KOPT-K1 (cell line): ENCODE data around the gene FAM25G.

Source experiments
- H3K27ac ChIP-seq: fragments of 200-600 bp; sonication (generic); 2 replicates; pipeline ENCODE4 v1.5.1; 2016; ENCODE audit warnings: antibody characterized with exemption, mild to moderate bottlenecking, low read depth, low read length; ENCODE audit not compliant: poor library complexity, severe bottlenecking
- H3K36me3 ChIP-seq: fragments of 200-600 bp; sonication (generic); 2 replicates; pipeline ENCODE4 v1.5.1; 2017; ENCODE audit warnings: antibody characterized with exemption, mild to moderate bottlenecking, low read length, moderate library complexity; ENCODE audit not compliant: insufficient read depth
- H3K9me3 ChIP-seq: fragments of 200-600 bp; sonication (generic); 2 replicates; pipeline ENCODE4 v1.5.1; 2017; ENCODE audit warnings: antibody characterized with exemption, low read length, mild to moderate bottlenecking; ENCODE audit not compliant: insufficient read depth, poor library complexity, severe bottlenecking

FAM25G gene

DNA sequence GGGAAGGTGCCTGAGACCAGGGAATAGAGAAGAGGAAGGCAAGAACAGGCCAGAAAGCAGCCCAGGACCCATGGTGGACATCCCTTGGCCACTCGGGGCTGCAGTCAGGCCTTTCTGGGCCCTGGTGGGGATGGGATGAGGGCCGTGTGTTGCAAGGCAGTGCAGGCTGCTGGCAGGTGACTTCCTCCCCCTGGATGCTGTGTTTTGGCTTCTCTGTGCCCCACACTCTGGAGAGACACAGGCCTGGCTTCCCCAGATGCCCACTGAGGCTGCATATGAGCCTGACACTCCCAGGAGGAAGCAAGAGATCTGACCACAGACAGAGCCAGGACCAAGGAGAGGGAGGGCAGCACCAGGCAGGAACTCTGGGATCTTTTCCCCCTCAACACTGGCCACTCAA, 47.5 kb downstream of the FAM25G start:
- Histone ChIP-seq H3K9me3 (peaks cover 15% of the 10 kb centered on the region), H3K36me3 (no peaks in the 10 kb centered on the region), H3K27ac (no peak overlapping the region)

DNA sequence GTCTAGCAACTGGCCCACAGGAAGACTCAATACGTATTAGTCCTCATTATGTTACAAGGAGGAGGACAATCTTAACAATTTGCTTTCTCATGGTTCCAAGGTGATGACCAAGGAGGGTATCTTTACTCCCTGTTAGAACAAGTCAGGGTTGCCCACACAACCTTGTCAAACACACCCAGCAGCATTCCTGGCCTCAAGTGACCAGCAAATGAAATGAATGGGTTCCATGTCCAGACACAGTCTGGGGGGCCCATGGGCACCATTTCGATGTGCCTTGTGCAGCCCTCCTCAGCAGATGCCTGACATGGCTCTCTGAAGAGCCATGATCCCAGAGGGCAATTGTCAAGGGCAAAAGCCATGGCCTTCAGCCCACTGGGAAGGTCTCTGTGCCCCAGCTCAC, 48.4 kb downstream of the FAM25G start:
- peaks cover 15% of the 10 kb centered on the region for H3K9me3 ChIP-seq
- H3K27ac ChIP-seq = no peak overlapping the region
- no peaks in the 10 kb centered on the region for H3K36me3 ChIP-seq

DNA sequence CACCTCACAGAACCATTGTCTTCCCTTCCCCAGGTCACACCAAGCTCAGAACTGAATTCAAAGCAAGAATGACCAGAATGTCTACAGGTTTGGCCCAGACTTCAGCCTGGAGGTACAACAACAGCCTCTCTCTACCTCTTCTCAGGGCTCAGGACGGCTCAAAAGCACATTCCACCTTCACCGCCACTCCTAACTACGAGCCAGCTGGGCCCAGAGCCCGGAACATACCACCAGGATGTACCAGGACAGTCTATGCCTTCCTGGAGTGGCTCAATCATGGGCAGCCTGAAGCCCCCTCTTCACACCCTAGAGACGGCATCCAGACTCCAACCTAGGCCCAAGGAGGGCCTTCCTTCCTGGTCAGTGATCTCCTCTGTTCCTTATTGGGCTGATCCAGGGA, 49.1 kb downstream of the FAM25G start:
- Histone ChIP-seq H3K27ac (no peak overlapping the region), H3K36me3 (no peaks in the 10 kb centered on the region), H3K9me3 (peaks cover 15% of the 10 kb centered on the region)

- no peak overlapping the region for H3K27ac ChIP-seq
- H3K36me3 ChIP-seq = no peaks in the 10 kb centered on the region
- H3K9me3 ChIP-seq = peaks cover 15% of the 10 kb centered on the region
These were observed 49.6 kb downstream of the FAM25G start for GRCh38 chr10:47441938-47442337.

GRCh38 chr10:47440207-47440606, 51.3 kb downstream of the FAM25G start:
- H3K36me3 ChIP-seq = no peaks in the 10 kb centered on the region
- H3K27ac ChIP-seq = no peak overlapping the region
- peaks cover 3% of the 10 kb centered on the region for H3K9me3 ChIP-seq

DNA sequence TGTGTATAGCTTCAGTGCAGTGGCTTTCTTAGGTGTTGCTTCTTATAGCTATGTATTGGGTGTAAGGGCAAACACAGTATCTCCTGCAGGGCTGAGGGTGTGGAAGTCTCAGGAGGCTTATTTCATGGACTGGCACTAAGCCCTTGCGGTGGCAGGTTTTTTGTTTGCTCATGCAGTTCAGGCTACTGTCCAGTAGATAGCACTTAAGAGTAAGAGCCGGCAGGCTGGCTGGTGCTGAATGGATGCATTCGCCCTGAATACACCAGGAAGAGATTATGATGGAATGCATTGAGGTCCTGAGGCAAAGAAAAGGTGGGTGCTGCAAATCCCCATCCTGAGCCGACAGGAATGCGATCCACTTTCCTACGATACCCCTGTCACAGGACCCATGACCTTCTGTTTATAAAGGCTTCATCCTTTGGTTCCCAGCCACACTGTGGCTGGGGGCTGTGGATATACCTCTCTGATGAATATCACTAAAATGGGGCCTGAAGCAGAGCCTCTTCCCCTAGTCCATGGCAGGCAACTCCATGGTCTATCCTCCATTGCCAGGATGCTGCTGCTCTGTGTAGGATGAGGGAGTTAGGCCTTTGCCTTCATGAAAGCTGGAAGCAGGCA, 52.5 kb downstream of the FAM25G start:
- Histone ChIP-seq H3K36me3 (no peaks in the 10 kb centered on the region), H3K9me3 (peaks cover 4% of the 10 kb centered on the region), H3K27ac (no peak overlapping the region)
